ENCODE measurements around the gene PMVK.

Gene PMVK

DNA sequence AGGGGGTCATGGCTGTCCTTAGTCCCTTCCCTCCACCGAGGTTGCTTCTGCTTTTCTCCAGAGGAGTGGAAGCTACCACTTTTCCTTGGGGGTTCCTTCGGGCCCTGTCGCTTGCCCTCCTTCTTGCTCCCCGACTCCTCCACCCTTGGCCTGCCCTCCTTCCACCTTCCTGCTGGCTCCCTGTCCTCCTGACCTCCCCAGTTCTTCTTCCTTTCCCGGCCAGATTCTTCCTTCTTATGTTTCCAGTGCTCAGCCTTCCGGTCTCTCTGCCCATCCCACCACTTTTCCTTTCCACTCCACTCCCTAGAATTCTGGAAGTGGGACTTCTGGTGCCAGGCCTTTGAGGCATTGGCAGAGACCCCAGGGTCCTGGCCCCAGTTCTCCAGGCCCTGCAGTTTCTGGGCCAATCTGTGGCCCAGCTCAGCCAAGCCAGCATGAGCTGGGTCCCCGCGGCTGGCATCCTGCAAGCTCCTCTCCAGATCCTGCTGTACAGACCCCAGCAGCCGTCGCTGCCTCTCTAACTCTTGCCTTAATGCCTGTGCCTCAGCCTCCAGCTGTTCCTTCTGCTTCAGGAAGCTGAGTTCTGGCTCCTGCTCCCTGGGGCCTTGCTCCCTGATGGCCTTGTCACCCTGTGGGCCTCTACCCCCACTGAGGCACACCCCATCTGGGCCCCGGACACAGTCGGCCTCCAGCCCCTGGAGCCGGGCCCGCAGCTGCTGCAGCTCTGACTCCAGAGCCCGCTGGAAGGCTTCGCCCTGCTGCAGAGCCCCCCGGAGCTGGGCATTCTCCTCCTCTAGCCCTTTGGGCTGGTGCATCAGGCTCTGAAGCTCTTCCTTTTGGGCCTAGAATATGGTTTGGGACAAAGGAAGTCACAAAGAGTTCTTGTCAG lies 9.7 kb upstream of the PMVK start:
- no peak for DNase-seq

DNA sequence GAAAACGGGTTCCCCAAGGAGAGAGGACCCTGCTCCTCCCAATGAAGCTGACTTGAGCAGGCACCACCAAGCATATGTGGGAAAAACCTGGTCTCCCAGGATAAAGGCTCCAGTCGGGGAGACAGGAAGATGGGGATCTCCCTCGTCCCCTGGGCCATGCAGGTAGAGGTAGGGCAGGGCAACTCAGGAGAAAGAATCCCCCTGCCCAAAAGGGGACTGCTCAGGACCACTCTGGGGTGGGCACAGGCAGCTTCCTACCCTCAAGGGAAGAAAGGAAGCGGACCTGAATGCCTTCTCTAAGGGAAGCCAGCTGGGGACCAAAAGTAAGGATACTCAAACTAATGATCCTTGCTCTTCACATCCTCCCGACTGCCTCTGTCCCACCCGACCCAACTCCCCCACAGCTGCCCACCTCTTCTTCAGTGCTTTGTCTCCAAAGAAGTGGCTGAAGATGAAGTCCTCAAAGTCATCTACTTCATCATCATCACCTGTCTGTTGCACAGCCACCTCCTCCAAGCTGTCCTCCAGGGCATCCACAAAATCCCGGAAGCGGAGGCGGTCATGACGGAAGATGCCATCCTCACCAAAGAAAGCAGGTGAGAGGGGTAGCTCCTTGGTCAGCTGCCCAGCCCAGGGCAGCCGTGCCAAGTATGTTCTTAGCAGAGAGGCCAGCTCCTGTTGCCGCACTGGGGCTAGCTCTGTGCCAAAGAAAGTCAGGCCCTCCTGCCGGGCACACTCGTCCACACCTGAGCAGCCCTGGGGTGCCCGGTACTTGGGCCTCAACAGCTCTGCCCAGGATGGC lies 8.8 kb upstream of the PMVK start:
- DNase-seq = no peak

DNA sequence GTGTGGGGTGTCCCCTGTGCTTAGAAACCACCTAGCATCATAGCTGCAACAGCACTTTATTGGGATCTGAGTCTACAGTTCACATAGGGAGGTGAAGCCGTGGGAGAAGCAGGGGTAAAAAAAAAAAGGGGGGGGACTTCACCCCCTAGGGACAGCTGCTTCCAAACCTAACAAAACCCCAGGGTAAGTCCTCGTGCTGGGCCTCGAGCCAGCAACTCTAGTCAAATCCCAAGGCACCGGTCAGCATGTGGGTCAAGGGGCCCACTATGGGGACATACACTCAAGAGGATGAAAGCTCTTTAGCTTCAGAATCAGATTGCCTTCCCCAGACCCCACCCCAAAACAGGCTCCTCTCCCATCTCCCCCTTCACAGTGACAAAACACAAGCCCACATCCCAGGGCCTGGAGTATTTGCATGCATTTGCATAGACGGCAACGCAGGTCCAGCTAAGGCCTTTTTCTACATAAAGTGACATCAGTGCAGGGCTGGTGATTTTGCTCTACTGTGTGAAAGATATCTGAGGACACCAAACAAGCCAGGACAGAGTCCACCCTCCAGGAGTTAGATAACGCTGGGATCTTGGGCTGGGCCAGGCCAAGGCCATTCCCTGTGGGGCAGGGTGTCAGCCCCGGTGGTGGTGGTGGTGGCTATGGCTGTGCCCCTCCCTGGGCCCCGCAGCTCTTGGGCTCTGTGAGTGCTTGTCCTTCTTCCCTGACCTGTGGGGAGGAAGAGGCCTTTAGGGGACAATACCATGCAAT lies 8.1 kb upstream of the PMVK start:
- no peak for DNase-seq

DNA sequence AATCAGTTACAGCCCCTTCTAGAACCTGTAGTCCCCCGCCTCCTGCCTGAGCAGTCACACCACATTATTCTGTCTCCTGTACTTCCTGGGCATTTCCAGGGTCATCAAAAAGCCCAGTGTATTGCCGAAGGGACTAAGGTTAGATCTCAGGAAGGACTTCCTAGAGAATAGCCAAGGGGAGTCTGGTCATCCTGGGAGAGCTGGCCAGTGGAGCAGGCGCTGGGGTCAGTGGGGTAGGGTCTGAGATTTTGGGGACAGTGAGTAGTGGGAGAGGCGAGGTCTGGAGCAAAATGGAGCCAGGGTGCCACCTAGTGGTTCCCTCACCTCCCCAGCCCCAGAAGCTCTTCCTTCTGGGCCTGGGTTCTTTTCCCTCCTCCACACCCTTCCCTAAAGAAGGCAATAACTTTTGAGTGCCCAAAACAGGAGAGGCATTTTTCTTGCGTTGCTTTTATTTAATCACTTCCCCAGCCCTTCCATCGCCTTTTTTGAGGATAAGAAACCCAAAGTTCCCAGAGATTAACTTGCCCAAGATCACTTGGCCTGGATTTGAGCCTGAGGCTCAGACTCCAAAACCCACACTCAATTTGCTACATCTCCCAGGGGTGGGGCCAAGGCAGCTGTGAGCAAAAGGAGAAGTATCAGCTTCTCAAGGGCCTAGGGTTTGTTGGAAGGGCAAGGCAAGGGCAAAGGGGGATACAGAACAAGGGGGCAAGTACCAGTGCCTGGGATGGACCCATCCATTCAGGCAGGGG lies 7.3 kb upstream of the PMVK start:
- DNase-seq = peak; percentile 51 to 56

DNA sequence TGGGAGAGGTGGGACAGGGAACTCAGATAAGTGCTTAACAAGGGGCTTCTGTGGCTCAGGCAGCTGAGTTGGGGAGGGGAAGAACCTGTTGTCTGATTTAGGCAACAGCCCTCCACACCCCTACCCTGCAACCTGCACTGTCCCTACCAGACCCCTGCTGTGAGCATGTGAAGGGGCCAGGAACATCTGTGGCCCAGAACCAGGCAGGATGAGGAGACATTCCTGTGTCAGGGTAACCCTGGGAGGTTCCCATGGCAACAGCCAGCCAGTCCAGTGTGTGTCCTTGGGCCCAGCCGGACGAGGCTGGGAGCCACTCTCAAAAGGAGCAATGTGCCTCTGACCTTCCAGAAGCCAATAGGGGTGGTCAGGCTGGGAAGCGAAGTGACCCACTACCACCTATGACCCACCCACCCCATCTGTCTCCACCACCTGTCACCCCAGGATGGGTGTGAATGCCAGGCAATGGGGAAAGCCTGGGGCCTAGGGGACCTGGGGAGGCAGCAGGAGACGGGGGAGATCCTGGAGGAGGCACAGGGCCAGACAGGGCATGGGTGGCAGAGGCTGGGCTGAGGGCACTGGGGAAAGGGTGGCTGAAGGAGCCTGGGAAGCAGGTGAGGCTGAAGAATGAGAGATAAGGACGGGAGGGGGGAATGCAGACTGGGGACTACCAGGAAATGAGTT lies 5.0 kb upstream of the PMVK start:
- DNase-seq = no peak

DNA sequence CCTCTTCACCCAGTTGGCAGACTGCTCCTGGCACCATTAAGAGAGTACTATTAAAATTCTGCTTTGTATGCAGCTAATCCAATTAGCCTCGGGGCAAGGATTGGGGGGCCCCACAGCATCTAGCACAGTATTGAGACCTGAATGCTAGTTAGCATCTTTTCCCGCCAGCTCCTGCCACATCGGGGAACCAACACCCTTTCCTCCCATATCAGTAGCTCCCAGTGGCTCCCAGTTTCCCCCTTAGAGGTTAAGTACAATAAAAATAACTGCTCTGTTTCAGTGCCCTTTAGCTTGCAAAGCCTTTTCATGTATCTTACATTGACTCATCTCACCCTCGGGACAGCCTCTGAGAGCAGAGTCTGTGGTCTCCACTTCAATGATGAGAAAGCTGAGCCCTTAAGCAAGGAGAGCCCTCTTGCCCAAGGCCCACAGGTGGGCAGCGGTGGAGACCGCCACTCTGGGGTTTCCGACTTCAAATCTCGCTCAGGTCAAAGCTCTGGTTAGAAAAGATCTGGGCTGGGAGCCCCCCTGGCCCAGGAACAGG lies 4.2 kb upstream of the PMVK start:
- DNase-seq = no peak

DNA sequence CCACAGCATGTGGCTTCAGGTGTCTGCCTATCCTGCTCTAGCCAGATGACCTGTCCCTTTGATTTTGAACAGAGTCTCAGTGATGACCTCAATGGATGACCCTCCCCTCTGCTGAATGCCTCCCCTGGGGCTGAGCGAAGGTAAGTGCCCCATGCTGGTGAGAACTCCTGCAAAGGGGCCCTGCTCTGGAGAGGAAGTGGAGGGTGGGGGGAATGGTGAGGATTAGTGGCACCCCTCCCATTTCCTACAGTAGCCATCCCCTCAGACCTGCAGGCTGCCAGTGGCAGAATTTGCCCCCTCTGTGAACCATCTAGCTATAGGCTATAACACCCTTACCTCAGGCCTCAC lies 3.7 kb upstream of the PMVK start:
- DNase-seq = no peak

DNA sequence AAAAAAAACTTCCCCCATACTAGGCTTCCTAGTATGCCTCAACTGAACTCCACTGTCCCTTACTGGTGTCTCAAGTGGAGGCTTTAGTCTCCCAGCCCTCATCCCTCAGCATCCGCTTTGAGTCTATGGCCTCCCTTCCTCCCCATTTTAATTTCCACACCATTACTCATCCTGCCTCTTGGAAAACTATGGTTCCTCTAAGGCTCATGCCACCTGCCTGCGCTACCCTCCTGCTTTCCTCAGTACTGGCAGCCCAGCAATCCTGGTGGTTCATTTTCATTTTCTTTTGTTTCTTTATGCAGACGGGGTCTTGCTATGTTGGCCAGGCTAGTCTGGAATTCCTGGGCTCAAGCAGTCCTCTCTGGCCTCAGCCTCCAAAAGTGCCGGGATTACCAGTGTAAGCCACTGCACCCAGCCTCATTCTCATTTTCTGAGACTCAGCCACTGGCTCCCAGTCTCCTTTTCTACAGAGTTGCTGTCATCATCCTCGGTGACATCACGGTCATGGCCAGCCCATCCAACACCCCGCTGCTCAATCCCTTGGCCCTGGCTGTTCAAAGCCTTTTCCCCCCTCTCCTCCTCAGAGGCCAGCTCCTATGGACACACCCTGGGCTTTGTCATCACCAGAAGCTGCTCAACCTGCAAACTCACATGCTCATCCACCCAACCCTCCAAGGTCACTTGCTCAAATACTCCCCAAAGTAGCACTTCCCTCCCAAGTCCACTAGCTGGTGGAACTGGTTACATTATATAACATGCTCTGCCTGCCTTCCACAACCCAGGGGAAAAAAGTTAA lies 2.3 kb upstream of the PMVK start:
- DNase-seq = no peak

DNA sequence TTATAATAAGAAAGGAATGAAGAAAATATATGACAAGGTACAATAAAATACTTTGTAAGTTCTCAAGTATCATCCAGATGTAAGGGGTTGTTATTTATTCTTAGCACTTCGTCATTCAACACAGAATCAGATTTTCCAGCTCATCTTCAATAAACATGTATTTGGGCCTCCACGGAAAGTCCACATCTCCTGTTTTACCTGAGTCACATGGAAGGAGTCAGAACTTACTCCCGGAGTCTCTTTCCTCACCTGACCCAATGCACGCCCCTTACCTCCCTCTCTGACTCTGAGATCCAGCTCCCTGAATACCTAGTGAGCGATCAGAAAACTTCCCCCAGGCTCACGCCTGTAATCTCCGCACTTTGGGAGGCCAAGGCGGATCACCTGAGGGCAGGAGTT lies 1.5 kb upstream of the PMVK start:
- no peak for DNase-seq

DNA sequence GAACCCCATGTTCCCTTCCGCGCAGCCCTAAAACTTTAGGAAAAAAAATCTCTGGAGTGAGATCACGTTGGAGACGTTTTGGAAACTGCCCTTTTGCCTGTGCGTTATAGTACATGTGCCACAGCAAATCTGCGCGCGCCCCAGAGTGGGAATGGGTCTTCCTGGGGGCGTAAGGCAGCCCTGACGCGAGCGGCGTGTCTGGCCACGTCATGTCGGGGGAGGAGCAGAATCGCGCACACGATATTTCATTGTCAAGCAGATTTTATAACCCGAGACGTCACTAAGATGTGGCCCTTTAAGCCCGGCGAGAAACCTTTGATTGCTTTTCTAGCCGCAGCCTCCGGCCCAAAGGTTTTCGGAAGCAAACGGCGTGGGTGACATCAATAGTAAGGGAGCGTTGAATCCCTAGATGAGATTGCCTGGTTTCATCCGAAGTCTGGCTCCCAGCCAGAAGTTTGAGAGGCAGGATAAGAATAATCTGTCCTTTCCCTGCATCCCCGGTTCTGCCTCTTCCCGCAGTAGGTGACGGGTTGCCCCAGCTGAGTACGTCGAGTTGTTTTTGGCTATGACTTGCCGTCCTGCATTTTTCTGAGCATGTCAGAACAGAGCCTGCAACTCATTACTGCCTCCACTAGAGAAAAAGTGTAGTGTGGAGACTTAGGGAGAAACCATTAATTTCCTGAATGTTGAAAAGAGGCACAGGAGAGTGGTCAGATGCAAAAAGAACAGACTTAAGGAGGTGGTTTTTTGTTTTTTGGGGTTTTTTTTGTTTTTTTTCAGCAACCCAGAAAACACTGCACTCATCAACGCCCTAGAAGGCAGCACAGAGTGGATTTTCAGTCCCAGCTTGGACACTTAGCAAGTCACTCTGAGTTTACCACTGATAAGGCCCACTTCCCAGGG lies 817 bp upstream of the PMVK start:
- DNase-seq = peak; percentile 96 to 97

DNA sequence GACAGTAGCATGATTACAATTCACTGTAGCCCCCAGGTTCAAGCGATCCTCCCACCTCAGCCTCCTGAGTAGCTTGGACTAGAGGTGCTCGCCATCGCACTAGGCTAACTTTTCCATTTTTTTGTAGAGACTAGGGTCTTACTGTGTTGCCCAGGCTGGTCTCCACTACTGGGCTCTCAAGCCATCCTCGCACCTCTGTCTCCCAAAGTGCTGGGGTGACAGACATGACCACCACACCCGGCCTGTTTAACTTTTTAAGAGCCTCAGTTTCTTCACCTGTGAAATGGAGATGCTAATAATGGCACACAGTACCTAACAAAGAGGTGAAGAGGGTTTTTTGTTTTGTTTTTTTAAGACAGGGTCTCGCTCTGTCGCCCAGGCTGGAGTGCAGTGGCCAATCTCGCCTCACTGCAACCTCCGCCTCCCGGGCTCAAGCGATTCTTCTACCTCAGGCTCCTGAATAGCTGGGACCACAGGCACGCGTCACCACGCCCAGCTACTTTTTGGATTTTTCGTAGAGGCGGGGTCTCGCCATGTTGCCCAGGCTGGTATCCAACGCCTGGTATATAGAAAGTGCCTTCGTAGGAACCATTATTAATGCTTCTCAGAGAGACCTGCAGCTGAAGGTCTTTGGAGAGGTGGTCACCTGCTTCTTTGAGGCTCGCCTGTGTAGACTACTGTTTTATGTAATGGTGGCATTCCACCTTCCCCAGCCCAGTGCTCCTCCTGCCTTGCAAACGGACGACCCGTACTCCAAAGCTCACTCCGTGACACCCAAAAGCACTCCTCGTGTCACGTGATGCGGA lies 567 bp downstream of the PMVK start:
- DNase-seq = no peak

DNA sequence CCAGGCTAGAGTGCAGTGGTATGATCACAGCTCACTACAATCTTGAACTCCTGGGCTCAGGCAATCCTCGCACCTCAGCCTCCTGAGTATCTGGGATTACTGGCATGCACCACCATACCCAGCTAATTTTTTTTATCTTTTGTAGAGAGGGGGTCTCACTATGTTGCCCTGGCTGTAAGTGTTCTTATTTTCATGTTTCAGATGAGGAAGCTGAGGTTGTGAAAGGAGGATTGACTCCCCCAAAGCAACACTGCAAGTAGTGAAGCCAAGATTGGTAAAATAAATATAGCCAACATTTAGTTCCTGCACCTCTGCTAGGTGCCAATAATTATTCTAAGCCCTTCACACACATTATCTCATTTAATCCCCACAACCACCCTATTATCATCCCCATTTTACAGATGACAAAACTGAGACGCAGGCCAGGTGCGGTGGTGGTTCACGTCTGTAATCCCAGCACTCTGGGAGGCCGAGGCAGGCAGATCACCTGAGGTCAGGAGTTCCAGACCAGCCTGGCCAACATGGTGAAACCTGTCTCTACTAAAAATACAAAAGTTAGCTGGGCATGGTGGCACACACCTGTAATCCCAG lies 2.1 kb downstream of the PMVK start:
- DNase-seq = no peak

DNA sequence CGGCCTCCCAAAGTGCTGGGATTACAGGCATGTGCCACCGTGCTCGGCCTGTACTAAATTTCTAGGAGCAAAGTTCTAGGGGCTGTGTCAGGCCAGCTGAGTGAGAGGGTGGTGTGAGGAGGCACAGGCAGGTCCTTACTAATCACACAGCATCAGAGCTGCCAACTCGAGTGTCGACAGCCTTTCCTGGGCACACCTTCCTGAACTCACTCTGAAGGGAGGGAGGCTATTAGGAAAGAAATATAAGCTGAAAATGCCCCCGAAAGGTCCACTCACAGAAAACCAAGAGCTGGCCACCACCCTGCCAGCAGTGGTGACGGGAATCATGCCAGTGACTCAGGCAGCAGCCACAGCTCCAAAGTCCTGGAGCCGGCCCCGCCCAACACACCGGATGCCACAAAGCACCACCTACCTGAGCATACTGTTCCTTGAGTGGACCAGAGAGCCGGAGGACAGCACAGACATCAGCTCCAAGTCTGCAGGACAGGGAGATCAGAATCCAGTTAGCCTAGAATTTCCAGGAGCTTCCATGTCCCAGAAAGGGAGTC lies 4.5 kb downstream of the PMVK start:
- DNase-seq = no peak

DNA sequence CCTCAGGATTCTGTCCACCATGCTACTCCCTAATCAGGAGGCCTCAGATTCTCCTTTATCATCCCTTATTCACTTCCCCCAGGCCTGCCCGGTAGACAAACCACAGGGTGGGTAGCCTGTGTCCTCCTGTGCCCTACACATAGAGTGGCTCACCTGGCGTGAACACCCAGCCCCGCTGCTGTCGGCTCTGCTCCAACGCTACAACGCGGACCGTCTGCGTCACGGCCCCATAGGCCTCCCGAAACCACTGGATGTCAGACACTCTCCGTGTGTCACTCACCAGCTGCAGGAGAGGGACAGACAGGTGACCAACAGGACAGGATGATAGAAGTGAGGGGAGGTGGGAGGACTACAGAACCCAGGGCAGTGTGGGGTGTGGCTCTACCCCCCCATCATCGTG lies 10.3 kb downstream of the PMVK start:
- DNase-seq = no peak

DNA sequence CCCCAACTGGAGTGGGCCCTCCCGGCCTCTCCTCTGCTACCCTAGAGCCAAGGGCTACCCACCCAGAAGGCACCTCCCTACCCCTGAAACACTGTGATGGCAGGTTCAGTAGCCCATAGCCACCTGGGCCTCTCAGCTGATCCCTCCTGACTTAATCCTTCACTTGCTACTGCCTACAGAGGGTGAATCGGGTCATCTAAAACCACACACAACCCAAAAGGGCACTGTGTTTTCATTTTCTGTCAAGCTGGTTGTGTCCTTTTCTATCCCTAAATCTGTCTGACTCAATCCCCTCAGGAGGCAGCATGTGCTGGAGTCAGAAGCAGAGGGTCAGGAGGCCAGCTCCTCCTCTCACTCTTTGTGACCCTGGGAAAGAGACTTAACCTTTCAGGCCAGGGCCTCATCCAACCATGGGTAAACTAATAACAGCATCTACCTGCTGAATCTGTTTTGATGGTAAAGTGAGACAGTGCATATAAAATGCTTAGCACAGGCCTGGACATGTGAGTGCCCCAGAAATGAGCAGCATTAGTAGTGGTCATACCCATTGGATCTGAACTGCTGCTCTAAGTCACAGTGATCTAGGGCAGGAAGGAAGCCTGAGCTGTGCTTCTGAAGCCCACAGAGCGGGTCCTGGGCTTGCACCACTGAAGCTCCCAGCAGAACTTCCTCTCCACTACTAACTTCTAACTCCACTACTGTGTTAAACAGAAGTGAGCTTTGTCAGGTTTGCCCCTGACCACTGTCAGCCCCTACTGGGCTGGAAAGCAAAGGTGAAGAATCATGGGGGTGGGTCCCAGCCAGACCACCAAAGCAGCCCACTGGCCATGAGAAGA lies 11.0 kb downstream of the PMVK start:
- no peak for DNase-seq

DNA sequence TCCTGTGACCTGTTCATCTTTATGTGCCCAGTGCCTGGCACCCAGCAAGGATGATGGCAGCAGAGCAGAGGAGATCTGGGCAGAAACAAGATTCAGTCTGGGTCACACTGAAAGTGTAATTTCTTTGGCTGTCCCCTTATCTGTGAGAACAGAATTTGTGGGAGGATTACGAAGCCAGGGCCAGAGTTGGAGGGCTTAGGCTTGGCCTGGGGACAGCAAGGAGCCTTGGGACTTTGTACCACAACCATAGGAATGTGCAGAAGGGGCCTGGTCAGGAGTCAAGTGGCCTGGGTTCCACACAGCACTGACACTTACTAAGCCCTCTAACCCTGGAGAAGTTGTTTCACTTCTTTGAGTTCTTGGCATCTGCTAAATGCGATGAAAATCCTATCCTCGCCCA lies 12.8 kb downstream of the PMVK start:
- DNase-seq = no peak

DNA sequence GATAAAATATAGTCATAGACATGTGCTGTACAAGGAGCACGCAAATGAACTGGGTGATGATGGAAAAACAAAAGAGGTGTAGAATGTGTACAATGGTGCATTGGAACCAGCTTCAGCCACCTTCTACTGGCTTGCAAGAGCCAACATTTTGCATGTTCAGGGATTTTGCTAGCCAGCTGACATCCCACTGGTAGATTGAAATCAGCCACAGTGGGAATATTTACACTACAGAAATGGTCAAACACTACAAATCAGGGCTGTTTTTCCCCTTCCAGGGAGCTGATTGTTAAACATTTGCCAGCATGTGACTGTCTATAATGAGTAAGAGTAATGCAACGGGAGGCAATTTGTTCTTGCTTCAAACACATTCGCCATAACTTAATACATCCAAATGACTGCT lies 23.2 kb downstream of the PMVK start:
- no peak for DNase-seq
